NCI-H748 treated with DMSO at 0.1 percent for 48 hours (cell line): Measurements from ENCODE around the gene GLRA1.
"Not testable (repeated sequence)": the region's sequence is repeated elsewhere in the genome, so short reads cannot be mapped to it uniquely, and the experiment has no call there.

Experiments used
- DNase-seq: peaks from one replicate; lab custom pipeline; 2025; lab: John Stamatoyannopoulos, UW

The GLRA1 gene

GRCh38 chr5:151881621-151882225, 42.9 kb downstream of the GLRA1 start:
- no peak for DNase-seq

- no peak for DNase-seq
Measured at GRCh38 chr5:151880324-151880723, 44.3 kb downstream of the GLRA1 start.

GRCh38 chr5:151873701-151874100, 51.0 kb downstream of the GLRA1 start:
- no peak for DNase-seq

- no peak for DNase-seq
Measured at GRCh38 chr5:151872701-151873100, 52.0 kb downstream of the GLRA1 start.

- no peak for DNase-seq
Measured at GRCh38 chr5:151870820-151871219, 53.8 kb downstream of the GLRA1 start.

- DNase-seq = no peak
Measured at GRCh38 chr5:151870271-151870670, 54.4 kb downstream of the GLRA1 start.

- DNase-seq = no peak
Measured at GRCh38 chr5:151869843-151870242, 54.8 kb downstream of the GLRA1 start.

GRCh38 chr5:151868451-151868850, 56.2 kb downstream of the GLRA1 start:
- no peak for DNase-seq

- no peak for DNase-seq
Measured at GRCh38 chr5:151864061-151864748, 60.4 kb downstream of the GLRA1 start.

- DNase-seq = no peak
Measured at GRCh38 chr5:151863566-151863965, 61.1 kb downstream of the GLRA1 start.

- DNase-seq = no peak
Measured at GRCh38 chr5:151862811-151863472, 61.7 kb downstream of the GLRA1 start.

GRCh38 chr5:151860867-151861266, 63.8 kb downstream of the GLRA1 start:
- DNase-seq = not testable (repeated sequence)

- no peak for DNase-seq
Measured at GRCh38 chr5:151856861-151857260, 67.8 kb downstream of the GLRA1 start.

- no peak for DNase-seq
Measured at GRCh38 chr5:151855701-151856100, 69.0 kb downstream of the GLRA1 start.

GRCh38 chr5:151847871-151848270, 76.8 kb downstream of the GLRA1 start:
- no peak for DNase-seq

- no peak for DNase-seq
Measured at GRCh38 chr5:151846765-151847164, 77.9 kb downstream of the GLRA1 start.

GRCh38 chr5:151832843-151833242, 91.8 kb downstream of the GLRA1 start:
- DNase-seq = not testable (repeated sequence)

- DNase-seq = no peak
Measured at GRCh38 chr5:151829370-151829769, 95.3 kb downstream of the GLRA1 start.

- DNase-seq = peak; percentile 68
Measured at GRCh38 chr5:151825445-151825844, 99.2 kb downstream of the GLRA1 start.

- DNase-seq = no peak
Measured at GRCh38 chr5:151822141-151822540, 102.5 kb downstream of the GLRA1 start.

GRCh38 chr5:151820903-151821302, 103.7 kb downstream of the GLRA1 start:
- peak; percentile 25 for DNase-seq

- DNase-seq = no peak
Measured at GRCh38 chr5:151820271-151820670, 104.4 kb downstream of the GLRA1 start.

- DNase-seq = no peak
Measured at GRCh38 chr5:151819830-151820229, 104.8 kb downstream of the GLRA1 start.
